ENCODE measurements around the gene KLF13. TPM values are rescaled to one million over a fixed set of nuclear protein-coding genes. Genes with fewer than 3 reads are reported as not detected.

KLF13 gene
- total RNA-seq, 1 experiment from 2014 or later = 22.1 TPM

DNA sequence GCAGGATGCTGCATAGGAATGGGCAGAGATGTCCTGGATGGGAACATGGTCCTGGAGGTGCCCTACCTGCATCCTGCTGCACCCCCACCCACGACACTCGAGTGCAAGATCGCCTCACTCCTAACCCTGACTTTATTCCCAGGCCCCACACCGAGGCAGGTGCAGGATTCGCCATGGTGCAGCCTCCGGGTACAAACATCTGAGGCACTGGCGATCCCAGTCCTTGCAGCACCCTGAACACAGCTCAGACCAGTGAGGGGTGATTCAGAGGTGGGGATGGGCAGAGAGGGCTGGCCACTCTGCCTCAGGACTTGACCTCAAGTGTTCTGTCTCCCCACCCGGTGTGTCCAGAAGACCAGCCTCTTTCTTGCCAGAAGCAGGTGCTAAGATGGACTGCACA, 49.1 kb downstream of the KLF13 start:
- BruUV-seq (replicated peaks) = no TSS peak

DNA sequence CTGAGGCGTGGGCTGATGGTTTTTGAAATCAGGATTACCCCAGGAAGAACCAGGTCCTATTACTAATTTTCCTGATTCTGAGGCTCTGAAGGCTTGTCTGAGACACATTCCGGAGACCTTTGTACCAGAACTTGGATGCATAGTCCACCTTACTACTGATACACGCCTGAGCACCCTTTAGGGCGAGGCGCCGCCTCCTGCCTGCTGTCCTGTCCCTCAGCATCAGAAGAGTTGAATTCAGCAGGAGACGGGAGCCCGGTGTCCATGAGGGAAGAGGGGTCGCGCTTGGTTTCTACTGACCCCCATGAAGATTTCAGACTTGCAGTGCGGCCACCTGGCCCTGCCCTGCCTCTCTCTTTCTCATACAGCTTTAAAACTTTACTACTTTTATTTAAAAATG, 49.9 kb downstream of the KLF13 start:
- no peaks in the 10 kb centered on the region for H3K36me3 ChIP-seq (ENCODE audit: insufficient read depth, low read length, poor library complexity, severe bottlenecking)
- ChIA-PET CTCF (no interaction called here), POLR2A (ENCODE audit: low non-redundant PET) (no interaction called here)
- intact Hi-C loops (cut with micrococcal nuclease; ENCODE audit: unreplicated experiment) = no loop called here
- H3K9me3 ChIP-seq (ENCODE audit: low read depth, low read length, poor library complexity, severe bottlenecking) = no peaks in the 10 kb centered on the region
- DNase-seq (ENCODE audit: low spot score) = no peak
- H3K4me3 ChIP-seq (ENCODE audit: low read depth, low read length, poor library complexity, severe bottlenecking) = no peak overlapping the region
- H3K27ac ChIP-seq (ENCODE audit: low read depth, low read length, poor library complexity, severe bottlenecking) = no peak overlapping the region
- H3K4me1 ChIP-seq (ENCODE audit: insufficient read depth, low read length, poor library complexity, severe bottlenecking) = no peaks in the 10 kb centered on the region
- TF ChIP-seq, protein P1, sequence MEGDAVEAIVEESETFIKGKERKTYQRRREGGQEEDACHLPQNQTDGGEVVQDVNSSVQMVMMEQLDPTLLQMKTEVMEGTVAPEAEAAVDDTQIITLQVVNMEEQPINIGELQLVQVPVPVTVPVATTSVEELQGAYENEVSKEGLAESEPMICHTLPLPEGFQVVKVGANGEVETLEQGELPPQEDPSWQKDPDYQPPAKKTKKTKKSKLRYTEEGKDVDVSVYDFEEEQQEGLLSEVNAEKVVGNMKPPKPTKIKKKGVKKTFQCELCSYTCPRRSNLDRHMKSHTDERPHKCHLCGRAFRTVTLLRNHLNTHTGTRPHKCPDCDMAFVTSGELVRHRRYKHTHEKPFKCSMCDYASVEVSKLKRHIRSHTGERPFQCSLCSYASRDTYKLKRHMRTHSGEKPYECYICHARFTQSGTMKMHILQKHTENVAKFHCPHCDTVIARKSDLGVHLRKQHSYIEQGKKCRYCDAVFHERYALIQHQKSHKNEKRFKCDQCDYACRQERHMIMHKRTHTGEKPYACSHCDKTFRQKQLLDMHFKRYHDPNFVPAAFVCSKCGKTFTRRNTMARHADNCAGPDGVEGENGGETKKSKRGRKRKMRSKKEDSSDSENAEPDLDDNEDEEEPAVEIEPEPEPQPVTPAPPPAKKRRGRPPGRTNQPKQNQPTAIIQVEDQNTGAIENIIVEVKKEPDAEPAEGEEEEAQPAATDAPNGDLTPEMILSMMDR (conservative IDR thresholded peaks at IDR 0.05; ENCODE audit: low read depth, low read length) = no peak
- no peak for TF ChIP-seq EZH2 (IDR thresholded peaks at IDR 0.05; ENCODE audit: borderline replicate concordance, low read depth, low read length, poor library complexity, severe bottlenecking)
- BruUV-seq (replicated peaks) = no TSS peak
- H3K27me3 ChIP-seq (replicated peaks; ENCODE audit: insufficient read depth, low read depth, low read length, poor library complexity) = no peaks in the 10 kb centered on the region

More for the DNA sequence above, 49.1 kb downstream of the KLF13 start:
- intact Hi-C loops (cut with micrococcal nuclease; ENCODE audit: unreplicated experiment) = no loop called here
- no peak for DNase-seq (ENCODE audit: low spot score)
- ChIA-PET CTCF (no interaction called here), POLR2A (ENCODE audit: low non-redundant PET) (no interaction called here)
- Histone ChIP-seq H3K27ac (ENCODE audit: low read depth, low read length, poor library complexity, severe bottlenecking) (no peak overlapping the region), H3K4me3 (ENCODE audit: low read depth, low read length, poor library complexity, severe bottlenecking) (no peak overlapping the region), H3K36me3 (ENCODE audit: insufficient read depth, low read length, poor library complexity, severe bottlenecking) (no peaks in the 10 kb centered on the region), H3K4me1 (ENCODE audit: insufficient read depth, low read length, poor library complexity, severe bottlenecking) (no peaks in the 10 kb centered on the region), H3K9me3 (ENCODE audit: low read depth, low read length, poor library complexity, severe bottlenecking) (no peaks in the 10 kb centered on the region), H3K27me3 (replicated peaks; ENCODE audit: insufficient read depth, low read depth, low read length, poor library complexity) (no peaks in the 10 kb centered on the region)
- no peak for TF ChIP-seq EZH2 (IDR thresholded peaks at IDR 0.05; ENCODE audit: borderline replicate concordance, low read depth, low read length, poor library complexity, severe bottlenecking)
- TF ChIP-seq, protein P1 (conservative IDR thresholded peaks at IDR 0.05; ENCODE audit: low read depth, low read length) = no peak

DNA sequence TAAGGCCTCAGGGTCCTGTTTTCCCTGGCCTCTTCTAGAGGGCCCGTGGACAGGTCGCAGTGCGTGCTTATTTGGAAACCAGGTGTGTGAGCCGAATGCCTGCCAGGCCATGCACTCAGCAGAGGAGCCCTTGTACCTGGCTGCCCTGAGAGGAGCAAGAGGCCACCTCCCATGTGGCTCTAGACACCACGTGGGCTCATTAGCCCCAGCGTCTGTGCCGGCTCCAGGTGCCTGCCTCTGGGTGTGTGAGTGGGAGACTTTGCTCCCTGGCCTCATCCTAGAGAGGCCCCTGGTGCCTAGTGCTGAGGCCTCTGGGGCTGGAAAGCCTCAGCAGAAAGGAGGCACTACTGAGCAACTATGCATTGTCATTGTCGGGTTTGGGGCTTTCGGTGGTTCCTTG, 50.4 kb downstream of the KLF13 start:
- DNase-seq (ENCODE audit: low spot score) = no peak
- H3K27ac ChIP-seq (ENCODE audit: low read depth, low read length, poor library complexity, severe bottlenecking) = no peak overlapping the region
- no peaks in the 10 kb centered on the region for H3K4me1 ChIP-seq (ENCODE audit: insufficient read depth, low read length, poor library complexity, severe bottlenecking)
- H3K36me3 ChIP-seq (ENCODE audit: insufficient read depth, low read length, poor library complexity, severe bottlenecking) = no peaks in the 10 kb centered on the region
- intact Hi-C loops (cut with micrococcal nuclease; ENCODE audit: unreplicated experiment) = no loop called here
- ChIA-PET POLR2A (ENCODE audit: low non-redundant PET) (no interaction called here), CTCF (no interaction called here)
- no TSS peak for BruUV-seq (replicated peaks)
- TF ChIP-seq, protein P1 (conservative IDR thresholded peaks at IDR 0.05; ENCODE audit: low read depth, low read length) = no peak
- TF ChIP-seq EZH2 (IDR thresholded peaks at IDR 0.05; ENCODE audit: borderline replicate concordance, low read depth, low read length, poor library complexity, severe bottlenecking) = no peak
- H3K27me3 ChIP-seq (replicated peaks; ENCODE audit: insufficient read depth, low read depth, low read length, poor library complexity) = no peaks in the 10 kb centered on the region
- no peaks in the 10 kb centered on the region for H3K9me3 ChIP-seq (ENCODE audit: low read depth, low read length, poor library complexity, severe bottlenecking)
- no peak overlapping the region for H3K4me3 ChIP-seq (ENCODE audit: low read depth, low read length, poor library complexity, severe bottlenecking)
